ENCODE results near the gene MAGI1.
"Not testable (repeated sequence)": the region's sequence is repeated elsewhere in the genome, so short reads cannot be mapped to it uniquely, and the experiment has no call there.

MAGI1 gene

DNA sequence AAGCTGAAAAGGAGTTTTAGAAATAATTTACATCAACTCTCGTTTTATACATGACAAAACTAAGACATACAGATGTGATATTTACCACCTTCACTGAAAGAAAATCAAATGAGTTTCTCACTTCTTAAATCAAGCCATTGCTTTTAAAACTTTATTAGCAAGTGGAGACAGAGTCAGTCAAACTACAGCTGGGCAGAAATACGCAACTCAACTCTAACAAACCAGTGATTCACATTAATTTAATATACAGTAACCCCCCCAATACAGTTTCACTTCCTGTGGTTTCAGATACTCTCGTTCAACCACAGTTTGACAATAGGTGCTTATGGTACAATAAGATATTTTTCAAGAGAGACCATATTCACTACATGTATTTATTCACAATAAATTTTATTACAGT lies 477.1 kb downstream of the MAGI1 start:
- no peak for DNase-seq (ENCODE audit: low spot score)

DNA sequence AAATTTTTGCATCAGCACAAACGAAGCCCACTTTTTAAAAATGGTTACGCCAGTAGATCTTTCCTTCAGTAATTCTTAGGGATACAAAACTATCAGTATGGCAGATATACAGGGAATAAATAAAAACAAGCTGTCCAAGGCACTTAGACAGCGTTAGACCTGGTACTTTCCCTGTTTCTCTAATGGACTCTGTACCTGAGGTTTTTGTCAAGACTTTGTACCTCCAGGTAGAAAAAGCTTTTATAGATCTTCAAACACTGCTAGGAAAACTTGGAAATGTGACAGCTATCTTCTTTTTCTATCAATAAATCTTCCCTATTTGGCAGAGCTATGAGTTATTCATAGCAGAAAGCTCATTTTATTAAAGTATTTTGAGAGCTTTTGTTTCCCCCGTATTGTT lies 477.8 kb downstream of the MAGI1 start:
- DNase-seq (ENCODE audit: low spot score): no peak

DNA sequence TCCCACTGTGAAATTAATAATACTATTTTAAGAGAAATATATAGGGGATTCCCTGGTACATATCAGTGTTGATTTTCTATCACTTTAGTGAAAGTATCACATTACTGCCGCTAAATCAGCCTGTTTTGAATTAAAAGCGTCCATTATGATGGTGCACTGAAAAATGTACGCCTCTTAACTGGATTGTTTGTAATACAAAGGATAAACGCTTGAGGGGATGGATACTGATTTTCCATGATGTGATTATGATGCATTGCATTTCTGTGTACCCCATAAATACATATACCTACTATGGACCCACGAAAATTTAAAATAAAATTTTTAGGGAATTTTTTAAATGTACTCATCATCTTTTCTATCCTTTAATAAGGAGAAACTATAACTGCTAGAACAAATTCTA lies 478.6 kb downstream of the MAGI1 start:
- DNase-seq (ENCODE audit: low spot score): no peak

DNA sequence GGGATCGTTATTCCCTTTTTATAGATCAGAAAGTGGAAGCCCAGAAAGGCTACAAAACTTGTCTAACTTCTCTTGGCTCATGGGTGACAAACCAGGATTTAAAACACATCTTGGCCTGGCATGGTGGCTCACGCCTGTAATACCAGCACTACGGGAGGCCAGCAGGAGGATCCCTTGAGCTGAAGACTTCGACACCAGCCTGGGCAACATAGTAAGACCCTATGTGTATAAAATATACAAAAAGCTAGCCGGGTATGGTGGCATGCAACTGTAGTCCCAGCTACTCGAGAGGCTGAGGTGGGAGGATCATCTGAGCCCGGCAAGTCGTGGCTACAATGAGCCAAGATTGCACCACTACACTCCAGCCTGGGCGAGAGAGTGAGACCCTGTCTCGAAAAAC lies 479.1 kb downstream of the MAGI1 start:
- DNase-seq (ENCODE audit: low spot score): no peak

DNA sequence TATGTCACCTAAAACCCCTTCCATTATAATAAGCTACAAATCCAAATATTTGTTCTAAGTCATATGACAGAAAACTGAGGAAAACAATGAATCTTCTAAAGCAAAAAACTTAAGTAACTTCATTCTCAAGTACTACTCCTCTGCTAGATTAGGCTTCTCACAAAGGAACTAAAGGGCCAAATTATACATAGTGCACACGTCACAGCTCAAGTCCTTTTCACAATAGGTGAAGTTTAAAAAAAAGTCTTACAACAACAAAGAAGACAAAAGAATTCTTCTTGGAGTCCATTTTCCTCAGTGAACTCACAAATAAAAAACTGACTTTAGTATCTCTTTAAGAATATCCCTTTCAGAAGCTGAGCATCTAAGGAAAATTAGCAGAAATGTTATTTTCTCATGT lies 479.9 kb downstream of the MAGI1 start:
- DNase-seq (ENCODE audit: low spot score): no peak

DNA sequence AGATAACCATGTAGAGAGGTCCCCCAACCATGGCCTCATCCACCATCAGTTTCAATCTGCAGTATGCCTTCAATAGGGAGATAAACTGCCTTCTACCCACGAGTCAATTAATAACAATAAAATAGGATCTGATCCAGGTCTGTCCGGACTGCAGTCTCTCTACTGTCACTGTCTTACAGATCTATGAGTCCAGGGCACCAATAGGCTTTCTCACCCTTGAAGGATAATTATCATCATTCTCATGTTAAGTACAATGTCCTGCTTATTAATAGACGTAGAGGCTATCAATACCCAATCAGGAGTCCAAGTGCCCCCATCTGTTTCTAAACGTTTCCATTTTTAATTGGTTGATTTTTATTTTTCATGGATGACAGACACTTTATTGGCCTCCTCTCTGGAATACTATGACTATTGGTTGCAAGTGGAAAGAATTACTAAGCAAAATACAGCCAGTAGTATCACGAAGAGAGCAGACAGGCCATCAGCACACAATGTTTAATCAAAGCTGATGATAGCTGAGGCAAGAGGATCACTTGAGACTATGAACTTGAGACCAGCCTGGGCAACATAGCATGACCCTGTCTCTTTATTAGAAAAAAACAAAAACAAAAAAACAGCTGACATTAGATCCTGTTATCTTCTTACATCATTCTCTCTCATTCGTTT lies 480.7 kb downstream of the MAGI1 start:
- DNase-seq (ENCODE audit: low spot score): no peak

DNA sequence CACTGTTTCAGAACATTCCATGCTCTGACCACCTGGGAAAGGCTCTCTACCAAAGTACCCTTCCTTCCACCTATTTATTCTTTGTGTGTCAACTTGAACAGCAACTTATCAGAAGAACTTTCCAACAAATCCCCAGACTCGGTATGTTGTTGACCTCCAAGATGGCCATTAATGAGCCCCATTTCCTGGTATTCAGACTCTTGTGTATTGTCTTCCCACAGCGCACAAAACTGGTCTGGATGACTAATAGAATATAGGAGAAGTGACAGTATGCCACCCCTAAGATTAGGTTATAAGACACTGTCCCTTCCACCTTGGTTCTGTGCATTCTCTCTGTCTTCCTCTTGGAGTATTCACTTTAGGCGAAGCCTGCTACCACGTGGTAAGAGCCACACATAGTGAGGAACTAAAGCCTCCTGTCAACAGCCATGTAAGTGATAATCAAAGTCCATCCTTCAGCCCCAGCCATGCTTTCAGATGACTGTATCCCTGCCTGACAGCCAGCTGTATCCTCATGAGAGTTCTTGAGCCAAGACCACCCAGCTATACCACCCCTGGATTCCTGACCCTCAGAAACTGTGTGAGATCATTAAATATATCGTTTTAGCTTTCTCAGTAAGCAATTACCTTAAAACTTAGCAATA lies 481.7 kb downstream of the MAGI1 start:
- no peak for DNase-seq (ENCODE audit: low spot score)

DNA sequence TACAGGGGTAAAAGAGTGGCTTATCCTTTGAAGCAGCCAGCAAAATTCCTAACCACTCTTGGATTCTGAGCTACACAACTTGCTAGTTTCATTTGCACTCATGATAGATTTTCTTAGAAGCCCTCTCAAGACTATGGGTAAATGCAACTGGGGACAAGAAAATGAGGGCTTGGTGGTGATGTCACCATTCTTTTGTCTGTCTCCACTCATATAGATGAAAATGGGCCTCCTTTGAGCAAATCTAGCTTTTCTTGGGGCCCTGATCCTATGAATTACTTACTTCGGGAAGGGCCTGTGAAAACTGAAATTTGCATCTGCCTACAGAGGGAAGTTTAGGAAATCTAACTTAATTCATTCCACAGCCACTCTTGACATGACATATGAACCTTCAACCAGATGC lies 486.3 kb downstream of the MAGI1 start:
- no peak for DNase-seq (ENCODE audit: low spot score)

DNA sequence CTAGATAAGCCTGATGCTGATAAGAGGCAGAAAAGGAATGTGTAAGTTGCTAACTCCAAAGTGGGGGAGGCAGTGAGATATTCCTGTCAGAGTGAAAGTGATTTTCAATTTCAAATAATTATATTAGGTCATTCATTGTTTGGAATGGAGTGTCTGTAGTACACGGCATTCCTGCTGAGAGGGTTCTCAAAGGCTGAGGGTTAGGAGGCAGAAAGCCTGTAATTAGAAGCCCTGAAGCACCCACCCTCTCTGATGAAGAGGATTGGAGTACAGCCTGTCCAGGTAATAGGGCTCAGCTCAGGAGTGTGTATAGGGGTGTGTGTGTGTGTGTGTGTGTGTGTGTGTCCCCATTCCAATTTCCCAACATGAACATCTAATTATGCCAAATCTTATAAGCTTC lies 486.8 kb downstream of the MAGI1 start:
- no peak for DNase-seq (ENCODE audit: low spot score)

DNA sequence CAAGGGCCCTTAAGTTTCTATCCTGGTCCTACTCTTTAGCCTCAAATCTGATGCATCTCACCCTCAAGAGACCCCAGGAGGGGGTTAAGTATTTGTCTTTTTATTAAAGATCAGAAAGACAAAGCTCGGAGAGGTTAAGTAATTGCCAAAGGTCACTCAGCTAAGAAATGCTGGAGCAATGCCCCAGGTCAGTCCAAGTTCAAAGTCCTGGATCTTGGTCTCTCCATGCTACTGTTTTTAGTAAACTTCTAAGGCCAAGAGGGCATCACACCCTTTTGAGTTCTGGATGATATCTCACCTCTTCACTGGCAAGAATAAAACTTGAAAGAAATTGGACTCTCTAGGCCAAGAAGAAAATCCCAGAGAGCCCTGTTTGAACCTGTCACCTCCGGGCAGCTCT lies 488.6 kb downstream of the MAGI1 start:
- DNase-seq (ENCODE audit: low spot score): no peak

DNA sequence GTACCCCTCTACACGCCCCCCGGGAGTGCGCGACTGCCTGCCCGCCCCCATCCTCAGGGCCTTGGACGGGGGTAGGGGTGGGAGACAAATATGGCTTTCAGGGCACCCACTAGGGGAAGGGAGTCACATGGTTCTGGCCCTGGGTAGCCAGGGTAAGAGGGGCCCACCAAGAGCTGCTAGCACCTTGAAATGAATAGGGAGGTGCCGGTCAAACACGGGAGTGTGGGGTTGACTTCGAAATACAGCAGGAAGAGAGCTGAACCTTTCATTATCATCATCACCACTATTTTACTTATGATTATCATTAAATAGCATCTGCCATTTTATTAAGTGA lies 489.1 kb downstream of the MAGI1 start:
- DNase-seq (ENCODE audit: low spot score): no peak

DNA sequence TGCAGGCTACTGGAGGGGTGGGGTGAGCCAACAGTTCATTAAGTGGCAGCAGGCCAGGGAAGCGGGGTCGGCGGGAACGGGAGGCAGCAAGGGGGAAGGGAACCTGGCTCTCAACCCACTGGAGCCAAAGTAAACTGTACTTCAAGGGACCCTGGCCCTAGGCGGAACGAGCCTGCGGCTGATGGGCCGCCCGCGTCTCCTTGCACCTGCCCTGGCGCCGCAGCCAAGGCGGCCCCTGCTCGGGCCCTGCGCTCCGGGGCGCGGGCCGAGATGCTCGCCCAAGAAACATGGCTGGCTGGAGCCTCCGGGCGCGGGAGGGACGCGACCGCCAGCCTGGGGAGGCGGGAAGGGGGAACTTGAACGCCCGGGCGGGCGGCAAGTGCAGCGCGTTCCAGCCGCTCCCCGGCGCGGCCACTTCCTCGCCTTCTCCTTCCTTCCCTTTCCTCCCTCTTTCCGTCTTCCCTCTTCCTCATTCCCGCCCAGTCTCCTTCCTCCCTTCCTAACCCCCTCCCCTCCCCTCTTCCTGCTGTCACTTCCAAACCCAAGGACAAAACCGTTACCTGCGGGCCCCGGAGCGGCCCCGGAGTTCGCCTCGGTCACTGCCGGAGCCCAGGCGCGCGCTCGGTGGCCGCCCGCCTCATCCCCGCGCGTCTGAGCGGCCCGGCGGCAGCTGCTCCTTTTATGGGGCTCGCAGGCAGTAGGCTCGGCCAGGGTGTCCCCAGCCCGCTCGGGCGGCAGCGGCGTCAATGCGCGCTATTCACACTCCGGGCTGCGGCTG lies 489.7 kb downstream of the MAGI1 start:
- DNase-seq (ENCODE audit: low spot score): no peak

DNA sequence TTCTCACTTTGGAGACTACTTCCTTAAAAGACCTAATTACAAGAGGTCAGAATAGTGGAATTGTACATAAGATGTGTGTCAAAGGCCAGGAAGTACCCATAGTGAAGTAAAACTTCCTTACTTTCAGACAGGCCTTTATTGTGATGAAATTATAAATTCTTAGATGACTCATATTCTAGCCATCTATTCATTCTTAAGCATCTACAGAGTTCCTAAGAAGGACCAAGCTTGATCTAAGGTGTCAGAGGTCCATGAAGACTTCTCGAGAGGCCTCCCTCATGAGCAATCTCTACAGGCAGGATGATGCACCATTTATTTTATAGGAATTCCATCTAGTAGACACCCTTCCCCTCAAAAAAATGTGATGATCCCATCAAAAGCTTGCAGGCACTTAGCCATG lies 493.3 kb downstream of the MAGI1 start:
- no peak for DNase-seq (ENCODE audit: low spot score)

DNA sequence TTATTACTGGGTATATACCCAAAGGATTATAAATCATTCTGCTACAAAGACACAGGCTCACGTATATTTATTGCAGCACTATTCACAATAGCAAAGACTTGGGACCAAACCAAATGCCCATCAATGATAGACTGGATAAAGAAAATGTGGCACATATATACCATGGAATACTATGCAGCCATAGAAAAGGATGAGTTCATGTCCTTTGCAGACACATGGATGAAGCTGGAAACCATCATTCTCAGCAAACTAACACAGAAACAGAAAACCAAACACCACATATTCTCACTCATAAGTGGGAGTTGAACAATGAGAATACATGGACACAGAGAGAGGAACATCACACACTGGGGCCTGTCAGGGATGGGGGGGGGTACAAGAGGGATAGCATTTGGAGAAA lies 495.3 kb downstream of the MAGI1 start:
- not testable (repeated sequence) for DNase-seq (ENCODE audit: low spot score)

DNA sequence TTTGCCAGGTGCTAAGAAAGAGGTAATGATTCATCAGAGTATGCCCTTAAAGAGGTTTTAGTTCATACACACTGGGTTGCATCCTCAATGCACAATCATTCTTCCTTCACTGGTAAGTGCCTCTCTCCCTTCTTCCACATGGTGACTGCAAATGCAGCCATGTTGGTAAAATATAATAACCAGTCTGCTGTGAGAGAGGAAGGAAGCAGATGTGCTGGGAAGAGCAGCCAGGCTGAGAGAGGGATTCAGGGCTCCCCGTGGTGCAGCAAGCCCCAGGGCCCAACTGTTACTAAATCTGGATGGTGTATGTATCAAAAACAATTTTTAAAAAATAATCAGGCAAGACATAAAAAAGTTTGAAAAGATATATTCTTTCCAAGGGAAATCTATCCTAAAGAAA lies 498.1 kb downstream of the MAGI1 start:
- DNase-seq (ENCODE audit: low spot score): no peak

DNA sequence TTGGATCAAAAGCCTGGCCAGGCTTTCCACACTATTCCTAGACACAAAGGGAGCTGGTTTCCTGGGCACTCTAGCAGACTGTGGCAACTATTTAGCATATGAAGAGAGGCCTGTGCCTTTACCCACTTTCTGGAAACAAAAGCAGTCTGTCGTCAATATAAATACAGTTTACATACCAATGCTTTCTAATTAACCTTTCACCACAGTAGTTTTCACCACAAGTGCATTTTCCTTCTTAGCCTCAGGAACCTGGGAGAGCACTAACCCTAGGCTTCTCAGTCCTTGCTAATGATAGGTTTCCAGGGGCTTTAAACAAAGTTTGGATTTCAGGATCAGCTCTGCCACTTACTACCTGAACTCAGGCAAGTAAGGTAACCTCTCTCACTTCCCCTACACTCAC lies 499.1 kb downstream of the MAGI1 start:
- no peak for DNase-seq (ENCODE audit: low spot score)

DNA sequence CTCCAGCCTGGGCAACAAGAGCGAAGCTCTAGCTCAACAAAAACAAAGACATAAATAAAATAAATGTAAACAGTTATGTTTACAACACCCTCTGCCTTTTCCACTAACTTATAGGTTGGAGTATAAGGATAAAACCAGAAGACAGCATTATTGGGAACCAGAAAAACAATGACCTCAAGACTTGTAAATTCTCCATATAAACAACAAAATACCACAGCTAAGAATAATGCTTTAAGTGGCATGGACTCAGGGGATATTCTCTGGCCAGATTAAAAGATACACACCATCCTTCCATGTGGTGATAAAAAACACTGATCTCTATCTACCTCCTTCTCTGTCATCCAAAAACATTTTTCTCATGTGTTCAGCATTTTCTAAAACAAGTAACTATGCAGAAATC lies 500.6 kb downstream of the MAGI1 start:
- no peak for DNase-seq (ENCODE audit: low spot score)

DNA sequence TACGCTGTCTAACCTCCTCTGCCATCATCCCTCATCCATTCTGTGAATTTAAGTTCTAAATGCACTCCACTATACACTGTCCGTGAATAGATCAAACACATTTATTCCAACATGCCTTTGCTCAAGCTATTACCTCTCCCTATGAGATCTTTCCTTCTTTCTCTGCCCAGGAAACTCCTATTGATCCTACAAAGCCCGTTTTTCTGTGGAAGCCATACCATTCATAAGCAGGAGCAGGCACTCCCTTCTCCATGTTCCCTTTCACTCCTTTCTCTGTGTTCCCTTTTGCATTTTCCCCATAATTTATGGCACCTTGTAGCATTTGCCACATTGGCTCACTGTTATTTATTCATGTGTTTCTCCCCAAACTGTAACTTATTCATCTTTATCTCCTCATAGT lies 501.6 kb downstream of the MAGI1 start:
- no peak for DNase-seq (ENCODE audit: low spot score)

DNA sequence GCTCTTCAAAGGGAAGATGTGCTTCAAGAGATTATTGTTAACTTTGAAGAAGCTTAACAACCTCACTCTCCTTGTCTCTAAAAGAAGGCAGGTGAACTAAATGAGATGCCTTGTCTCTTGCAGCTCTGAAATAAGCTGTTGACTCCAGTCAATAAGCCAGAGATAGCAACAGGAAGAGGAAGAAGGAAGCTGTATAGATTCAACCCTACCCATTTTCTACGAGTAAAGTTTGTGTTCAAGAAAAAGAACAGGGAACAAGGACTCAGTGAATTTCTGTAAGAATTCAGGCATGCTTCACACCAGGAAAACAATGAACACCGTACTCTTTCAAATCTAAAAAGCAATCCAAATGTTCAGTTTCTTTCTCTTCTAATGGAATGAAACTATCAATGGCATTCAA lies 503.5 kb downstream of the MAGI1 start:
- no peak for DNase-seq (ENCODE audit: low spot score)

DNA sequence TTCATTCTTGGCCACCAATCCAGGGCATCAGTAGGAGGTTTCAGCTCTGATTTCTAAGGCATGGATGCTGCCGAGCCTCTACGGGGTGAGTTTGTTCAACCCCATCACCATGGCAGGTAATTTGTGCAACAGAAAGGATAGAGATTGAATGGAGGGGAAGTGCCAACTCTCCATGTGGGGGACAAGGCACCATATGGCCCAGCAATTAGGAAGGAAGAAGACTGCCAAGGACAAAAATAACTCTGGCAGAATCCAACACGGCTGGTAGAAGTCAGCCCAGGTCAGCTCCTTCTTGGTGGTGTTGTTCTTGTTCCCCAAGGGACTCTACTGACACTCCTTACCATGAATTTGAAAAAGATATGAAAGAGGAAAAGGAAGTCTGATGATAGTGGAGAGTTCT lies 503.9 kb downstream of the MAGI1 start:
- DNase-seq (ENCODE audit: low spot score): no peak

DNA sequence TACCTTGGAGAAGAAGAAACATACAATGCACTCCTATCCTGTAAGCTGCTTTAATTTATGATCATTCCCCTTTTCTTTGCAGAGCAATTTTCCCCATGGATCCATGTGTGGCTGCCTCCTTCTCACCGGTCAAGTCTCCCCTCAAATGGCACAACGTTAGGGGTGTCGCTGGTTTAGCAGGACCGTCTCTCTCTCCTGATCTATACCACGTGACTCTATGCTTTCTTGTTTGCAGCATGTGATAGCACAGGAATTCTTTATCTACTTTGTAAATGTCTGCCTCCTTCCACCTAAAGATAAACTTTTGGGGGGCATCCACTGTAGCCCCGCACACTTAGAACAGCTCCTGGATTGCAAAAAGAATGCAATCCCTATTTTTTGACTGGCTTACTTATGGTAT lies 506.0 kb downstream of the MAGI1 start:
- no peak for DNase-seq (ENCODE audit: low spot score)

DNA sequence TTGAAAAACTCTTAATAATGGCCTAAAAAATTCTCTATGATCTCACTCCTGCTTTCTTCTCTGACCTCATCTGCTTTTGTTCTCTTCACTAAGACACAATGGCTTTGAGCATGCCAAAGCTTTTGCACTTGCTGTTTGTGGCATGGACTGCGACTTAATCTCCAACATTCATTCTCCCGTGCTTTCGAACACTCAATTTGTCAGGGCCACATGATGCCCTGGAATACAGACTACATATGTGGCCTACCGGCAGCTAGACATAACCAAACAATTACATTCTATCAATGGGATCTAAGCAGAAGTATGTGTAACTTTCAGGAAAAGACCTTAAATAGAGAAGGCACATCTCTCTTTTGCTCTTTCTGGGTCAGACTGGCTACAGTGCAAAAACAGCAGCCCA lies 506.5 kb downstream of the MAGI1 start:
- DNase-seq (ENCODE audit: low spot score): no peak

DNA sequence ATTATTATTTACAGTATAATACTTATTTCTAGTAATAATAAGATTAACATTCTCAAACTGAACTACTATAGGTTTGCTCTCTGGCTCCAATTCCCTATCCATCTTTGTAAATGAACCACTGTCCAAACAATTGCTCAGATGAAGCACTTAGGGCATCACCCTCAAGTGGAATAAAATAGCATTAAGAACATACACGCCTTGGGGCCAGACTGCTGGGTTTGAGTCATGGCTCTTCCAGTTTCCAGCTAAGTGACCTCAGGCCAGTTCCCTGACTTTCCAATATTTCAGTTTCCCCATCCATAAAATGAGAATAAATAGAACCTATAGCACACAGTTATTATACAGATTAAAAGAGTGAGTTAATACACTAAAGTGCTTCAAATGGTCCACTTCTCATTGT lies 507.2 kb downstream of the MAGI1 start:
- no peak for DNase-seq (ENCODE audit: low spot score)

DNA sequence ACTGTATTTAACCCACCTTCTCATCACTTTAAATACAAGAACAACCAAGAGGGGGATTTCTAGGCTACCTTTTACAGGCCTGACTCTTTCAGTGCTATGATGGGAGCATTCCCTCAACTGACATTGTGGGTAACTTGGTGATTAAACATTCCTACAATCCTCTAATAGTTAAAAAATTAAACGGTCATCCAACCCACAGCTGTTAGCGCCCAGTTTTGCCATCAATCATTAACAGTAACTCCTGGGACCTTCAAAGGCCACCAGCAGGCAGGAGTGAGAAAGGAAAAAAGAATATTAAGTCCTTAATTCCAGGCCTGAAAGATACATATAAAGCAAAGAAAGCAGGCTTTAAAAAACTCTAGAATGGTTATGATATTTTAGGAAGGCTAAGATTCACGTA lies 512.1 kb downstream of the MAGI1 start:
- DNase-seq (ENCODE audit: low spot score): no peak

All from LoVo (cell line).